Measurements from ENCODE around the gene PSMD1. TPM values are rescaled to one million over a fixed set of nuclear protein-coding genes. Genes with fewer than 3 reads are reported as not detected.

PSMD1 gene
- total and polyA plus RNA-seq, 2 donors (not counting 3 experiments of a cell fraction or from before 2014, with no cell fraction given): 163 to 209 TPM

DNA sequence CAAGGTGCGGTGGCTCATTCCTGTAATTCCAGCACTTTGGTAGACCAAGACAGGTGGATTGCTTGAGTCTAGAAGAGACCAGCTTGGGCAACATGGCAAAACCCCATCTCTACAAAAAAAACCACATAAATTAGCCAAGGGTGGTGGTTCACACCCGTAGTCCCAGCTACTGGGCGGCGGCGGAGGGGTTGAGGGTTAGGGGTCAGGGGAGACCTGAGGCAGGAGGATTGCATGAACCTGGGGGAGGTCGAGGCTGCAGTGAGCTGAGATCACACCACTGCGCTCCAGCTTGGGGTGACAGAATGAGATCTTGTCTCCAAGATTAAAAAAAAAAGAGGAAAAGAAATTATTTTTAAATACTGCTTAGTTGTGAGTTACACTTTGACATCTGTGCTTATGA is 69.5 kb downstream of the PSMD1 start:
- CTCF ChIA-PET: interaction anchor here (0.9 to 2.3 kb wide), 5 partner anchors 9 to 32 kb away, joined by 3 to 16 read pairs (median 4); no protein-coding TSS in a partner anchor
- Histone ChIP-seq H3K4me1 (ENCODE audit: control insufficient read depth, extremely low read depth, insufficient read depth, low read length) (peaks cover 48% of the 10 kb centered on the region), H3K27ac (ENCODE audit: insufficient read depth, low read depth, low read length) (no peak overlapping the region), H3K79me2 (ENCODE audit: control insufficient read depth, insufficient read depth, low read length) (peaks cover 15% of the 10 kb centered on the region), H3K9ac (replicated peaks; ENCODE audit: extremely low read depth, insufficient read depth, low read length) (no peak overlapping the region), H2AFZ (ENCODE audit: low read depth, low read length) (no peak overlapping the region), H3K4me3 (replicated peaks in 1 of 3; ENCODE audit: insufficient read depth in 1 of 3, low read depth in 1 of 3, low read length in 3 of 3) (no peak overlapping the region), H3K4me2 (ENCODE audit: insufficient read depth, low read length) (no peak overlapping the region), H3K9me3 (replicated peaks; ENCODE audit: control insufficient read depth, insufficient read depth, low read length) (no peaks in the 10 kb centered on the region), H3K36me3 (ENCODE audit: control insufficient read depth in 2 of 2, extremely low read depth in 1 of 2, insufficient read depth in 2 of 2, low read length in 2 of 2) (no peaks in the 10 kb centered on the region), H3K9me1 (replicated peaks; ENCODE audit: control insufficient read depth, extremely low read depth, insufficient read depth, low read length) (no peaks in the 10 kb centered on the region), H4K20me1 (replicated peaks; ENCODE audit: control insufficient read depth, extremely low read depth, insufficient read depth, low read length) (no peaks in the 10 kb centered on the region), H3K27me3 (ENCODE audit: control insufficient read depth in 2 of 2, insufficient read depth in 2 of 2, low read length in 2 of 2) (no peaks in the 10 kb centered on the region)
- POLR2A ChIA-PET: no interaction called here
- intact Hi-C loops (cut with micrococcal nuclease): no loop called here
- FAIRE-seq (no peak), DNase-seq (ENCODE audit: low read depth, low spot score) (no peak)
- no TSS peak for BruUV-seq (replicated peaks)
- TF ChIP-seq GATA2 (IDR thresholded peaks at IDR 0.05; ENCODE audit: insufficient read depth, insufficient read length, low read depth, low read length) (no peak), FOS (IDR thresholded peaks at IDR 0.05; ENCODE audit: borderline replicate concordance, insufficient read depth, low read length) (no peak), POLR2A (IDR thresholded peaks at IDR 0.05; ENCODE audit: low read depth, low read length) (no peak), JUN (IDR thresholded peaks at IDR 0.05; ENCODE audit: borderline replicate concordance, insufficient read depth, insufficient read length, low read depth) (no peak), EZH2 (IDR thresholded peaks at IDR 0.05; ENCODE audit: borderline replicate concordance, low read depth, low read length, severe bottlenecking) (no peak), CTCF (IDR thresholded peaks at IDR 0.05; ENCODE audit: extremely low read depth in 1 of 2, insufficient read depth in 1 of 2, low read depth in 1 of 2, low read length in 2 of 2) (no peak), POLR2AphosphoS5 (IDR thresholded peaks at IDR 0.05; ENCODE audit: insufficient read depth, low read depth, low read length) (no peak), MYC (IDR thresholded peaks at IDR 0.05; ENCODE audit: low read depth, low read length) (no peak), MAX (IDR thresholded peaks at IDR 0.05; ENCODE audit: insufficient read depth, insufficient read length) (no peak)
- dilution Hi-C loops (cut with MboI; ENCODE audit: extremely low pct_ligation_motif_present, low sequenced_read_pairs): no loop called here
